ACC112 (cell line): ENCODE measurements around the gene SEPTIN5.

Experiments used
- H2AFZ ChIP-seq: fragments of 200-600 bp; sonication (generic); one replicate; pipeline ENCODE4 v1.6.0; 2017; ENCODE audit warnings: antibody characterized with exemption, low read length; ENCODE audit not compliant: unreplicated experiment
- H3K27ac ChIP-seq: fragments of 200-600 bp; sonication (generic); 2 replicates; pipeline ENCODE4 v1.5.1; 2014; ENCODE audit warnings: low read depth, mild to moderate bottlenecking, antibody characterized with exemption, low read length, moderate library complexity
- H3K27me3 ChIP-seq: fragments of 200-600 bp; sonication (generic); 2 replicates; pipeline ENCODE4 v1.6.1; 2014; ENCODE audit warnings: mild to moderate bottlenecking, antibody characterized with exemption, low read length, moderate library complexity, mixed read lengths; ENCODE audit not compliant: insufficient read depth
- H3K36me3 ChIP-seq: fragments of 200-600 bp; sonication (generic); 2 replicates; pipeline ENCODE4 v1.6.1; 2016; ENCODE audit warnings: mild to moderate bottlenecking, antibody characterized with exemption, low read length, moderate library complexity, mixed read lengths; ENCODE audit not compliant: insufficient read depth
- H3K4me1 ChIP-seq: fragments of 200-600 bp; sonication (generic); one replicate; pipeline ENCODE4 v1.6.1; 2016; ENCODE audit warnings: low read length, mixed read lengths; ENCODE audit not compliant: insufficient read depth, unreplicated experiment, control insufficient read depth
- H3K4me3 ChIP-seq: fragments of 200-600 bp; sonication (generic); 2 replicates; pipeline ENCODE4 v1.5.1; 2014; ENCODE audit warnings: mild to moderate bottlenecking, low read depth, low read length
- H3K79me2 ChIP-seq: fragments of 200-600 bp; sonication (generic); one replicate; pipeline ENCODE4 v1.6.0; 2016; ENCODE audit warnings: low read length; ENCODE audit not compliant: control insufficient read depth, unreplicated experiment, insufficient read depth

The SEPTIN5 gene

DNA sequence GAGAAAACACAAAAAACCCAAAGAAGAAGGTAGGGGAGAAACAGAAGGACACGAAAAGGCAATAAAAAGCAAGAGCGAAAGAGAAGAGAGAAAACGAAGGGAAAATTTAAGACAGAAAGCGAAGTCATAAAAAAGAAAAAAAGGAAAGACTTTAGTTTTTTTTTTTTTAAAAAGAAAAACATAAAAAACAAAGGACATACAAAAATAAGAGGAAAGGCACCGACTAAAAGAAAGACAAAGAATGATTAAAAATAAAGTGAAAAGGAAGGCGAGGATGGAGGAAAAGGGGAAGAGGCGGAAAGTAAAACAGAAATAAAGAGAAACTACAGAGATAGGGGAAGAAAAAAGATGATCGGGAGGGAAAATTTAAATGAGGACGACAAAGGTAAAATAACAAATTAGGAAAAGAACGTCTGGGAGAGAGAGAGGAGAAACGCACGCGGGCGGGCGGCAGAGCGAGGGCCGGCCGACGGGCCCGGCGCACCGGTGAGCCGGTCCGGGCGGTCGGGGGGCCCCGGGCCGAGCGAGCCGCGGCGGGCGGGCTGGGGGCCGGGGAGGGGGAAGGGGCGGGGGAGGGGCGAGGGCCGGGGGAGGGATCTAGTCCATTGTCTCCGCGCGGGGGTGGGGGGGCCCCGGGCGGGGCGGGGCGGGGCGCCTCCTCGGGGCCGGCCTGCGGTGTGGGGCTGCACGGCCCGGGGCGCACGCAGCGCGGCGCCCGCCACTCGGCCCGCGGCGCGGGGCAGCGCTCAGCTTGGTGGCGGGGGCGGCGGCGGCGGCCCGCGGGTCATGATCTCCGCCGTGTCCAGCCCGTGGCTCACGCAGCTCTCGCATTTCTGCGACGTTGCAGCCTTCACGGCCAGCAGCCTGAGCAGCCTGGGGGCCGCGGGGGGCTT lies 46.0 kb downstream of the SEPTIN5 start, which contains the start of gene TBX1:
TSS of gene TBX1 (plus strand) at position 721 of the 893 bp plus-strand sequence. CDS start at position 787, 66 bp downstream.
- H3K27ac ChIP-seq, result no peak within 1 kb of the TSS
- H3K4me1 ChIP-seq, result no peaks in the 10 kb centered on the region
- no peaks in the 10 kb centered on the region for H3K36me3 ChIP-seq
- peak within 1 kb of the TSS; percentile 54; the same call in 1 of the 2 replicates for H3K4me3 ChIP-seq
- H3K79me2 ChIP-seq, result no peaks in the 10 kb centered on the region
- peaks cover 37% of the 10 kb centered on the region for H3K27me3 ChIP-seq
- no peak within 1 kb of the TSS for H2AFZ ChIP-seq

GRCh38 chr22:19760951-19761724 lies 46.8 kb downstream of the SEPTIN5 start:
- Histone ChIP-seq H2AFZ (no peak overlapping the region), H3K4me1 (no peaks in the 10 kb centered on the region), H3K4me3 (no peak overlapping the region), H3K79me2 (no peaks in the 10 kb centered on the region), H3K36me3 (no peaks in the 10 kb centered on the region), H3K27me3 (peaks cover 33% of the 10 kb centered on the region), H3K27ac (no peak overlapping the region)

- Histone ChIP-seq H3K4me3 (no peak overlapping the region), H3K79me2 (no peaks in the 10 kb centered on the region), H3K27me3 (peaks cover 28% of the 10 kb centered on the region), H3K4me1 (no peaks in the 10 kb centered on the region), H3K27ac (no peak overlapping the region), H3K36me3 (no peaks in the 10 kb centered on the region), H2AFZ (no peak overlapping the region)
Observed at GRCh38 chr22:19761725-19762567, 47.6 kb downstream of the SEPTIN5 start.

GRCh38 chr22:19762568-19763457 lies 48.5 kb downstream of the SEPTIN5 start:
- no peaks in the 10 kb centered on the region for H3K79me2 ChIP-seq
- no peaks in the 10 kb centered on the region for H3K36me3 ChIP-seq
- H3K27me3 ChIP-seq, result peaks cover 36% of the 10 kb centered on the region
- no peak overlapping the region for H3K27ac ChIP-seq
- H3K4me3 ChIP-seq, result no peak overlapping the region
- H3K4me1 ChIP-seq, result no peaks in the 10 kb centered on the region
- no peak overlapping the region for H2AFZ ChIP-seq

DNA sequence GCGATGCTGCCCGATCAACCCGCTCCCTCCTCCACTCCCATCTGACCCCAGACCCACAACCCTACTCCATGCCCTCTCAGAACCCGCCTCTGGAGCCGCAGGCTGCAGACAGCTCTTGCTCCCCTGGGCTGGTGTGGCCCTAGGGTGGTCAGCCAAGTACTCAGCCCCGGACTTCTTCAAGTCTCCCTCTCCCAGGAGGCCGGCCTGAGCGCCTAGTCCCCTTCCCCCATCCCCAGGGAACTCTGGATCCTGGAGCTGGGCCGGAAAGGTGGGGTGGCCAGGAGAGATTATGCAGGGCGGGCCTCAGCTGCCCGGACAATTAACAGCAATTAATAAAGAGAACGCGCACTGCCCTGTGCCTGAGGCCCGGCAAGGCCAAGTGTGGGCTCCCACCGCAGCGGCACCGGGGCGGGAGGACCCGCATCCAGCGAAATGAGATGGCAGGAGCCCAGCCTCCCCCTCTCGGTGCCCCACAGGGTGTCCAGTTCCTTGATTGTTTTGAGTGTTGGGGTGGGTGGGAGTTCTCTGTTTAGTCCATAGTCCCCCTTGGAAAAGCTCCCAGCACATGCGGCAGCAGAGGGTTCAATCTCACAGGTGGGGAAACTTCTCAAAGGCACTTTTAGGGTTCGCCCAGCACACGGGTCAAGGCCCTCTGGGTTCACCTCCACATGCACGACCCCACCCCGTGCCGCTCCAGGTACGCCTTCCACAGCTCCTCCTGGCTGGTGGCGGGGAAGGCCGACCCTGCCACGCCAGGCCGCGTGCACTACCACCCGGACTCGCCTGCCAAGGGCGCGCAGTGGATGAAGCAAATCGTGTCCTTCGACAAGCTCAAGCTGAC lies 49.4 kb downstream of the SEPTIN5 start:
- H3K27ac ChIP-seq, result no peak overlapping the region
- no peaks in the 10 kb centered on the region for H3K4me1 ChIP-seq
- no peak overlapping the region for H2AFZ ChIP-seq
- no peaks in the 10 kb centered on the region for H3K36me3 ChIP-seq
- no peak overlapping the region for H3K4me3 ChIP-seq
- no peaks in the 10 kb centered on the region for H3K79me2 ChIP-seq
- peaks cover 40% of the 10 kb centered on the region for H3K27me3 ChIP-seq

DNA sequence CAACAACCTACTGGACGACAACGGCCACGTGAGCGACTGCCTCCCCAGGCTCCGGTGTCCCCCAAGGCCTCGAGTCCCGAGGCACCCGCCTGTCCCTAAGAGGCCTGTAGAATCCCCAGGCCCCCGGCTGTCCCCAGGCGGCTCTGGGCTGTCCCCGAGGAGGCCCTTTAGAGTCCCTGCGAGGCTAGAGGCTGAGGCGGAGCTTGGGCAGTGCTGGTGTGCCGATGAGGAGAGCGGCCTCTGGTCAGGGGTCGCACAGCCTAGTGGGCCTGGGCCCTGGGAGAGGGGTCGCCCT lies 49.9 kb downstream of the SEPTIN5 start:
- Histone ChIP-seq H3K27ac (no peak overlapping the region), H3K4me3 (no peak overlapping the region), H2AFZ (no peak overlapping the region), H3K4me1 (no peaks in the 10 kb centered on the region), H3K79me2 (no peaks in the 10 kb centered on the region), H3K36me3 (no peaks in the 10 kb centered on the region), H3K27me3 (peaks cover 35% of the 10 kb centered on the region)

GRCh38 chr22:19764636-19765476 lies 50.6 kb downstream of the SEPTIN5 start:
- Histone ChIP-seq H3K79me2 (no peaks in the 10 kb centered on the region), H3K4me3 (no peak overlapping the region), H3K27me3 (peaks cover 31% of the 10 kb centered on the region), H3K4me1 (no peaks in the 10 kb centered on the region), H3K36me3 (no peaks in the 10 kb centered on the region), H2AFZ (no peak overlapping the region), H3K27ac (no peak overlapping the region)

DNA sequence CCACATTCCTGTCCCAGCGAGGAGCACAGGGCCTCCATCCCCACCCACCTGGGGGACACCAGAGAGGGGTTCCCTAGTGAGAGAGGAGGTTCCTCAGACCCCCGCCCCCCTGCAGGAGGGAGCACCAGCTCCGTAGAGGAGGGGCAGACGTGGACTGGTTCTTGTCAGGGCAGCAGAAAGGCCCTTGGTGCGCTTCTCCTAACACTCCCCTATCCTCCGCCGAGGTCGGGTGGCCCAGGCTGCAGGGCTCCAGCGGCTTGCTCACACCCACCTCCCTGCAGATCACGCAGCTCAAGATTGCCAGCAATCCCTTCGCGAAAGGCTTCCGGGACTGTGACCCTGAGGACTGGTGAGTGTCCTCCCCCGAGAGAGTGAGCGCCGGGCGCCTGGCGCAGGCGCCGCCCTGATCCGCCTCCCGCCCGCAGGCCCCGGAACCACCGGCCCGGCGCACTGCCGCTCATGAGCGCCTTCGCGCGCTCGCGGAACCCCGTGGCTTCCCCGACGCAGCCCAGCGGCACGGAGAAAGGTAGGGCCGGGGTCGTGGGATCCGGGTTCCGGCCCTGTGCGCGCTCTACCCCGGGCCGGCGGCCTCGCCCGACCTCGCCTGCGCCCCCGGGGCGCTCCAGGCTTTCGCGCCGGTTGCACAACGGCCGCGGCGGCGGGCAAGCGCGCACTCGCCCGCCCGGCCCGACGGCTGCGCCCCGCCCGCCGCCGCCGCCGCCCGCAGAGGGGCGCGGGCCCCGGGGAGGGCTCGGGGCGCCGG lies 51.4 kb downstream of the SEPTIN5 start:
- Histone ChIP-seq H3K27me3 (peaks cover 30% of the 10 kb centered on the region; the same call in 1 of the 2 replicates), H3K79me2 (no peaks in the 10 kb centered on the region), H3K27ac (no peak overlapping the region), H2AFZ (no peak overlapping the region), H3K4me3 (no peak overlapping the region), H3K36me3 (no peaks in the 10 kb centered on the region), H3K4me1 (no peaks in the 10 kb centered on the region)
